ENCODE data around the gene CSF1R. TPM values are rescaled to one million over a fixed set of nuclear protein-coding genes. Genes with fewer than 3 reads are reported as not detected.

CSF1R gene
- total RNA-seq, 1 donor from 2014 or later: not detected

DNA sequence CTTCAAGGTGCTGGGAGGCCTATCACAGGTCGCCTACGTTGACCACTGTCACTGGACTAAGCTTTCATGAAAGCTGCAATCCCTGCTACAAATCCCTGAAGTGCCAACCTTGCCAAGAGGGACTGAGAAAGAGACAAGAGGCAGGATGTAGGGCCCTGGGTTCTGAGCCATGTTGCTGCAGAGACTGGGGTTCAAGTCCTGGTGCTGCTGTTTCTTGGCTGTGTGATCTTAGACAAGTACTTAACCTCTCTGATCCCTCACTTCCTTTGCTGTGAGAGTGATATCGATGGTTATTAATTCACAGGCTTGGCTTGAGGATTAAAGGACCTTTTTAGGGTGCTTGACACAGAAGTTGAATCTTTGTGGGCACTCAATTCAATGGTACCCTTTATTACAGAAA, 15.5 kb downstream of the CSF1R start:
- no peak for DNase-seq (ENCODE audit: low read depth, low spot score)

DNA sequence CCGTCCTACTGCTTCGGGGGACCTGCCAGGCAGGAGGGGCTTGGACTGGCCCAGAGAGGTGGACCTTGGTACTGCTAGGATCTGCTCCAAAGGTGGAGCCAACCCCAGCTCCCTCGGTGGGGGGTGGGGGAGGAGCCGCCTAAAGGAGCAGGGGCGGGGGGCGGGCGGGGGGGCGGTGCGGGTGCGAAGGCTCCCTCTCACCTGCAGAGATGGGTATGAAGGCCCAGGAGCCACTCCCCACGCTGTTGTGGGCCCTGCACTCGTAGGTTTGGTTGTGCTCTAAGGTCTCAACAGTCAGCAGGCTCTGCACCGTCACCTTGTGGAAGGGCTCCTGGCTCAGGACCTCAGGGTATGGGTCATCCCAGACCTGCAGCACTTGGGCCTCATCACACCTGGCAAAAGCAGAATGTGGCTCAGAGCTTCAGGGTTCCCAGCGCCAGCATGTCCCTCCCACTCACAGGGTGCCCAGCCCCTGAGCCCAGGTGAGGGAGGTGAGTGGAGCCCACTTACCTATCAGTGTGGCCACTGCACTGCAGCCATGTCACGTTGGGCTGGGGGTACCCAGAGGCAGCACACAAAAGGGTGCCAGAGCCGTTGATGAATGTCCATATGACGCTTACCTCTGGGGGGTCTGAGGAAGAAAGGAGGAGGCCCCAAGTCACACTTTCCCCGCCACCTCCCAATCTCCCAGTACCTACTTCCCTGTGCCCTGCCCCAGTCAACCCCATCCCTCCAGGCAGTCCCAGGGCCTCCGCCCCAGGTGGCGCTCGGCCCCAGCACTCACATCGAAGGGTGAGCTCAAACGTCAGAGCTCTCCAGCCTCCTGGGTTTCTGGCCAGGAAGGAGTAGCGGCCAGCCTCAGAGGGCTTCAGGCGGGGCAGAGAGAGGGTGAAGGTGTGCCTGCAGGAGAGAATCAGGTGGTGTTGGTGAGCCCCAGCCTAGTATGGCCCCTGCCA, 16.4 kb downstream of the CSF1R start:
- DNase-seq (ENCODE audit: low read depth, low spot score): no peak

DNA sequence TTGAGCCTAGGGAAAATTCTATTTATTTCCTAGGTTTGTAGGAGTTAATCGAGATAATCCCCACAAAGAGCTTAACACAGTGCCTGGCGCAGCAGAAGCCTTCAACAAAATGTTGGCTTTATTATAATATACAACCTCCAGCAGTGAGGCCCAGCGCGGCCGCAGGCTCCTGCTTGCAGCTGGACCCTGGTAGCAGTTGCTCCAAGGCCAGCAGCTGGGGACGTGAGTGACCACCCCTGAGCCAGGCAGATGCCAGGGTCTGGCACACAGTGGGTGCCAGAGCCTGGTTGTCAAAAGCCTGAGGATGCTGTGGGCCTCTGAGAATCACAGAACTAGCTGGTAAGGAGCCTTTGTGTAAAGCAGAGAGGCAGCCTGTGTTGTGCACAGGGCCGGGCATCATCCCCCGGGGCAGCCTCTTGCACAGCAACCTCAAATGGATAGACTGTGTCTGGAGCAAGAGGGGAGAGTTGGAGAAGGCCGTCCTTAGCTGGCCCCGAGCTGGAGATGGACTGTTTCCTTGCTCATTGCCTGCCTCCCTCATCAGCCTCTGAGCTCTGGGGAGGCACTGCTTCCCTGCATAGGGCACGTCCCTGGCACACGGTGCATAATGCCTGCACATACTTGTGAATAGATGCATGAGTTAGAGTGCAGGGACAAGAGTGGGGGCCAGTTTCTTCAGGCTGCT, 17.3 kb downstream of the CSF1R start:
- DNase-seq (ENCODE audit: low read depth, low spot score): no peak

DNA sequence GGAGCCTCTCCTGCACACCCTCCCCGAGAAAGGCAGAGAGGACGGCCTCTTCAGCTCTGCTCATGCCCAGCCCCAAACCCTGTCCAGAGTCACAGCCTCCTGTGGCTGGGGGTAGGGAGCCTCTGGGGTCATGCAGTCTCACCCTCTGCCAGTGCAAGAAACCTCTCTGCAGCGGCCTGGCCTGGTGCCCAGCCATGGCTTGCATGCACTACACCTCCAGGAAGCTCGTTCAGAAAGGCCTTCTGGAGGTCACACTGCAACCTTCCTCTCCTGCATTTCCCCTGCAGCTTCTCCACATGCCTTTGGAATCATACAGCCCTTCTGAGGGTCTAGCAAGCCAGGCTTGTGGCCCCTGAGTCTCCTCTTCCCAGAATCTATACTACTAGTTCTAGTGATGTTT, 17.9 kb downstream of the CSF1R start:
- no peak for DNase-seq (ENCODE audit: low read depth, low spot score)

DNA sequence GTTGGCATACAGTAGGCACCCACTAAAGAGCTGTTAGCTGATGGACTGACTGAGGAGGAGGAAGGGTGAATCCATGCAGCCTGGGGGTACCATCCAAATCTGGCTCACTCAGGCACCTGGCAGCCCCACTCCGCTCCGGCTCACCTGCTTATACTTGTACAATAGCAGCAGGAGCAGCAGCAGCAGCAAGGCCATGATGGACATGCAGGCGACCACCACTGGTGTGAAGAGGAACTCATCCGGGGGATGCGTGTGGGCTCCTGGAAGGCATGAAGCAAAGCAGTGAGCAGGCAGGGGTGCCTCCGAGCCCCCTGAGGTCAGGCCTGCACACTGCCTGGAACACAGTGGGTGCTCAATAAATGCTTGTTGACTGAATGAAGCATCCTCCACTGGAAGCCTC, 18.3 kb downstream of the CSF1R start:
- no peak for DNase-seq (ENCODE audit: low read depth, low spot score)

DNA sequence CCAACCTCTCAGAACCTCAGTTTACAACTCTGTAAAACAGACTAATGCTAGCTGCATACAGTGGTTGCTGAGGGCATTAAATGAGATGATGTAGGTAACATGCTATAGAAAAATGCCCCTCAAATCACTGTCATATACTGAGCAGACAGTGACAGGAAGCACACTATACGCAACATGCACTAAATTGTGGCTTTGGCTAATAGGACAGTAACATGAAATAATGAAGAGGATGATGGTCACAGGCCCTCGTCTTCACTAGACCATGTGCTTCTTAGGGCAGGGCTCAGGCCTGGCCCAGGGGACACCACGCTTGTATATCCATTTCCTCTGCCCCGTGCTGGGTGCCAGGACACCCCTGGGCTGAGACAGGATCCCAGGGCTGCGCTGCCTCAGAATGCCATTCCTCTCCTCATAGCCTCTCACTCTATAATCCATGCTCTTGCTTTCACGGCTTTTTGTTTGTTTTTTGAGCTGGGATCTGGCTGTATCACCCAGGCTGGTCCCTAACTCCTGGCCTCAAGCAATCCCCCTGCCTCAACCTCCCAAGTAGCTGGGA, 18.9 kb downstream of the CSF1R start:
- no peak for DNase-seq (ENCODE audit: low read depth, low spot score)

DNA sequence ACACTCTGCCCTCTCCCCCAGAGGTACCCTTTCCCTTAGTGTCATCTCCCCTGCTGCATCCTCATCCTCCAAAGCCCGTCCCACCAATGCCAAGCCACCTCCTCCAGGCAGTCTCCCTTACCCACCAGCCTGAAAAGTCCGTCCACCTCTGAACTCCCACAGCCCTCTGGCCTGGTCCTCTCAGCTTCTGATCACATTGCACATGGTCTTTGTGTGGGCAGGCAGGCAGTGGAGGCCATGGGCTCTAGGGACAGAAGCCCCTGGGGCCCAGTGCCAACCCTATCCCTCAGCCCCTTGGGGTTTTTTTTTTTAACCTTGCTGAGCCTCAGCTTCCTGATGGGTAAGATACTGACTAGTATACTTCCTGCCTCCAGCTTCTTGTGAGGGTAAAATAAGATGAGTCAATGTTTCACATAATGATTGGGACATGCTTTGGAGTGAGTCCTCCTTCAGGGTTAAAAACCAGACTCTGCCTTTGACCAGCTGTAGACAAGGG, 19.4 kb downstream of the CSF1R start:
- no peak for DNase-seq (ENCODE audit: low read depth, low spot score)

DNA sequence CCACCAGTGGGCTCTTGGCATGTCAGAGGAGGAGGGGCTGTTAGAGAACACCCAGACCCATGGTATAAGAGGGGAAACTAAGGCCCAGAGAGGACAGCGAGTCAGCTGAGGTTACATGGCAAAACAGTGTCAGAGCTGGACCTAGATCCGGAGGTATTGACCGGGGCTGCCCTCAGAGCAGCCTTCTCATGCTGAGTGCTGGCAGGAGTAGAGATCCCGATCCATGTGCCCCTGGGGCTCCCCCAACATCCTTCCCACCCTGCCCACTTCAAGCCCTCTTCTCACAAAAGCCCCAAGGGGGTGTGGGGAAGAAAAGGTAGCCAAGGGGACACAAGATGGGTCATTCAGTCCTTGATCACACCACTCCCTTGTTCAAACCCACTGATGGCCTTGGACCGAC, 19.9 kb downstream of the CSF1R start:
- DNase-seq (ENCODE audit: low read depth, low spot score): no peak

DNA sequence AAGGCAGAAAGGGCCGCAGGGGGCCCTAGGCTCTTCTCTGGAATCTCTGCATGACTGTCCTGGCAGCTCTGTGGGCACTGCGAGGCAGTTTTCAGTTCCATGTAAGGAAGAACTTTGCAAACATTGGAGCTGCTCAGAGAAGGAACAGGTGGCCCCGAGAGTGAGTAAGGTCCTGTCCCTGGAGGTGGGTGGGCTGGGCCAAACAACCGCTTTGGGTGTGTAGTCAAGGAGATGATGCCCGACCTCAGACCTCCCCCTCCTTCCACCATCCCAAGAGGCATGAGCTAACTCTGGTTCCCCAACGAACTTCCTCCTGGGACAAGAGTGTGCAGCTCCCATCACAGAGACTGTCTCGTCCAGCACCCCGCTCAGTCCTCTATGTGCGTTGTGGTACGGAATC, 20.5 kb downstream of the CSF1R start:
- no peak for DNase-seq (ENCODE audit: low read depth, low spot score)

DNA sequence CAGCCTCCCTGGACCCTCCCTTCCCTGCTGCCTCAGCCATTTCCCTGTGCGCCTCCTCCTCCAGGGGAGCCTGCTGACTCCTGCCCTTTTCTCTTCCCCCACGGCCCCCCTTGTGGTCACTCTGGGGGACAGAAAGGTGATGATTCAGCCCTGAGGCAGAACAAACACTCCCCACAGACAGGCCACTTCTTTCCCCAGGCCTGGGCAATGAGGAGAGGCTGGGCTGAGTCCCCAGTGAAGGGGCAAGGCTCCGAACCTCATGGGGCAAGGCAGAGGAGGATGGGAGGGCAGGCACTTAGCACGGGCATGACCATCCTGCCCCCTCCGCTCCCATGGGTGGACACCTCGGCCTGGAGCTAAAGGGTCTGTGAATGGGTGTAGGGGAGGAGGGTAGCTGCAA, 21.0 kb downstream of the CSF1R start:
- DNase-seq (ENCODE audit: low read depth, low spot score): no peak

DNA sequence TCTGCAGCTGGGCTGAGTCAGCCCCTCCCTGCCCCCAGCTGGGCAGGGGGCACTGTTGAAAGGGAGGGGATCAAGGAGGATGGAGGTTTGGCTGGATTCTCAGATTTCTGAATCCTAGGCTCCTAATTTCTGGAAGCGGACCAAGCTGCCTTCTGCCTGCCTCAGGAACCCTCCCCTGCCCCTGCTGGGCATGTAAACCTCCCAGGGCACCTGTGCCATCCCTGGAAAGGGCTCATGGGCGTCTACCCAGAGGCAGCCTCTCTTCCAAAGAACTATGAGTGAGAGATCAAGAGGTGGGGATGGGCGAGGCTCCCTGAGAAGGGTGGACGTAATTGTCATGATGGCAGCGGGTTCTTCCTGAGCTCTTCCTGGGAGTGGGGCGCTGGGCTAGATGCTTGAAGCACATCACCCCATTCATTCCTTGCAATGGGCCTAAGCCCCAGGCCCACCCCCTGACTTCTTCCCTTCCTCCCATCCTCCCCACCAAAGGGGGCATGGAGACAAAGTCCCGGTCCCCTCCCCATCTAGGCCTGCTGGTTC, 21.6 kb downstream of the CSF1R start:
- no peak for DNase-seq (ENCODE audit: low read depth, low spot score)

DNA sequence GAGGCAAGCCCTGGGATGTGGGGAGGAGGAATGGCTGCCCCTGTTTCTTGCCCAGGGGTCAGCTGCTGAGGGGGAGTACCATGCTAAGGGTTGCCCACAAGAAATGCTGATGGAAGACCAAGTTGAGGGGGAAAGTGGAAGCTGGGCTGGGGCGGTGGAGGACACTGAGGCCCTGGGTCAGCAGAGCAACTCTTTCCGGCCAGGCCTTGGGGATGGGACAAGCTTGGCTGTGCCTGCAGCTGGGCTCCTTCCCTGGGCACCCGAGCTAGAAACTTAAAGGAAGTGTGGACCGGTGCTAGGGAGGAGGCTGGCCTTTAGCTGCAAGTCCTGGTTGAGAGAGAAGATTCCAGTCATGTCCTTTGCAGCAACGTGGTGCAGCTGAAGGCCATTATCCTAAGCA, 22.7 kb downstream of the CSF1R start:
- no peak for DNase-seq (ENCODE audit: low read depth, low spot score)

DNA sequence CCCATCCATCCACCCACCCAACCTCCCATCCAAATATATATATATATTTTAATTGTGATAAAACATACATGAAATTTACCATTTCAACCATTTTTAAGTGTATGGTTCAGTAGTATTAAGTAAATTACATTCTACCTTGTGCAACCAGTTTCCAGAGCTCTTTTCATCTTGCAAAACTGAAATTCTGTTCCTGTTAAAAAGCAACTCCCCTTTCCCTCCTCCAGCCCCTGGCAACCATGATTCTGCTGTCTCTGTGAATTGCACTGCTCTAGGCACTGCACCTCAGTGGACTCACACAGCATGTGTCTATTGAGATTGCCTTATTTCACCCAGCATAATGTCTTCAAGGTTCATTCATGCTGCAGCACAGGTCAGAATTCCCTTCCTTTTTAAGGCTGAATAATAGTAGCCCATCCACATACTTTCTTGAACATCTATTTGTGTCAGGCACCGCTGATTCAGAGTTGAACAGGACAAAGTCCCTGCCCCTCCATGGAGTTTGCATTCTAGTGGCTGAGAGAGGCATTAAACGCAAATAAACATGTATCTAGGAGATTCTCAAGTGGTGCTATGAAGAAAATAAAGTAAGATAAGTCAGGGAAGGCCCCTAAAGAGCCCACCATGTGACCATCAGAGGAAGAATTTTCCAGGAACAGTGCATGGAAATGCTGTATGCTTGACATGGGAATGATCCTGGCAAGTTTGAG, 24.0 kb downstream of the CSF1R start:
- DNase-seq (ENCODE audit: low read depth, low spot score): no peak

DNA sequence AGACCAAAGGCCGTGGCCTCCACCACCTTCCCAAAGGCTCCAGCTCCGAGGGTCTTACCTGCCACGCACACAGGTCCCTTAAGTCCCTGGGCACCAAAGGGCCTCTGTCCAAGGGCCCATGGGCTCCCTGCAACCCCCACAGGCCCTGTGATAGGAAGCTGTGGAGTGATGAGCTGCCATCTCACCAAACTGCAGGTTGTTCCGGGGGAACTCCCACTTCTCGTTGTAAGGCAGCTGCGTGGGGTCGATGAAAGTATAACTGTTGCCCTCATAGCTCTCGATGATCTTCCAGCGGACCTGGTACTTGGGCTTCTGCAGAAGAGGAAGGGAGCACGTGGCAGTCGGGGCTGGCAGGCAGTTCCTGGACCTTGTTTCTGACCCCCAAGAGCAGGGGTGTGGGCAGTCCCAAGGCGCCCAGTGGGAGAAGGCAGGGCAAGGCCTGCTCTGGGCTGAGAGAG, 24.8 kb downstream of the CSF1R start:
- DNase-seq (ENCODE audit: low read depth, low spot score): no peak

DNA sequence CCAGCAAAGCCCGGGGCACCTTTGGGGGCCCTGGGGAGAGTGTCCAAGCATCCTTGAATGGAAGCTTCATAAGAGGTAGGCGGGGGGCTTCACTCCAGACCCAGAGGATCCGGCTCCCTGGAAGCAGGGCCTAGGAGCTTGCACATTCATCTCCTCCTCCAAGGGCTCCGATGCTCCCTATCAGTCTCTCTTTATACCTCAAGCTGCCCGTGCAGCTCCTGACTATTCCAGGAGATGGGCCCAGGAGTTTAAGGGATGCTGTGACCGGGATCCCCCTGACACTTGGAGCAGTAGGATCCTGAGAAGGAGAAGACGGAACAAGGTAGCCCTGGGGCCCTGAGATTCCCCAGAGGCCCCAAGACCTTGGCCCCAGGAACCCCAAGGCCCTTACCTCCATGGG, 25.9 kb downstream of the CSF1R start:
- DNase-seq (ENCODE audit: low read depth, low spot score): no peak

DNA sequence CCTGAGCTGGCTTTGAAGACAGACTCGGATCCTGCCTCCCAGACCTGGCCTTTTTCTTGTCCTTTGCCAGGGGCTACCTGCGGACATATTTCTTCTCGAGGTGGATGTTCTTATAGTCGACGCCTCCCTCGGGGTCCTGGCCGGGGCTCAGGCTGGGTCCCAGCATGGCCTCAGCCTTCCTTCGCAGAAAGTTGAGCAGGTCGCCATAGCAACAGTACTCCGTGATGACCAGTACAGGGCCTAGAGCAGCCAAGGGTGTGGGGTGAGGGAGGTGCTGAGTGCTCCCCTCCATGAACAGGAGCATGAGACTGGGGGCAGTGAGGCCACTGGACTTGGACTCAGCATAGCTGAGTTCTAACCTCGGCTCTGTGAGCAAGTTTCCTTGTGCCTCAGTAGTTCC, 26.7 kb downstream of the CSF1R start:
- DNase-seq (ENCODE audit: low read depth, low spot score): no peak

DNA sequence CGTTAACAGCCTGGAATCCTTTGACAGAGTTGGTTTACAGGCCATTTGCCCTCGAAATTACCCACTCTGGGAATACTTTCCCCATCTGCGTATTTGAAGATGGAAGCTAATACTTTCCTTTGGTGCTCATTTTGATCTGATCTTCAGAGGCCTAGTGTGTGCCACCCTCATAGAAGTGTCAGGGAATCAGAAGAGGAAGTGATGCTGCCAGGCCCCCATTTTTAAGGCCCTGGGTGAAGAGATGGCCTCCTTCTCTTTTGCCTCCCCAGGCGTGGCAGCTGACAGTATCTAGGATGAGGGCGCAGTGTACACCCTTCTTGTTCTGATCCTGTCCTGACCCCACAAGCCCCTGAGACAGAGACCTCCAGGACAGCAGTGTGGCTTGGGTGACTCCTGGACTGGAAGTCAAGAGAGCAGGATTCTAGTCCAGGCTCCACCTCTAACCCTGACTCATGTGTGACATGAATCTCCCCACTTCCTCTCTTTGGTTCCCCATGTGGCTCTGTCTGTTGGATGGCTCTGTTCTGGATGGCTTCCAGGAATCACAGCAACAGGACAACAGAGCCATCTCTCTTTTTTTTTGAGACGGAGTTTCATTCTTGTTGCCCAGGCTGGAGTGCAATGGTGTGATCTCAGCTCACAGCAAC, 27.8 kb downstream of the CSF1R start:
- no peak for DNase-seq (ENCODE audit: low read depth, low spot score)

DNA sequence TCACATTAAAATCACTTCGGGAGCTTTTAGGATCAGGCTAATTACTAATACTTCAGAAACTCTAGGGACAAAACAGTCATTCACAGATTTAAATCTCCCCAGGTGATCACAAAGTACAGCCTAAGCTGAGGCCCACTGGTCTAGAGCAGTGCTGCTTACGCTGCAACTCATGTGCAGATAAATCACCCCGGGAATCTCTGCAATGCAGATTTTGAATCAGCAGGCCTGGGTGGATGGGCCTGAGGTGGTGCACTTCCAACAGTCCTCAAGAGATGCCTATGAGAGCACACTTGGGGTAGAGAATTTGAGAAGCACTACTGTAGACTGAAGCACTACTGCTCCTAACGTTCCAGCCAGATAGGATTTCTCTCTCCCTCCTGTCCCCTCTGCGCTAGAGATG, 28.4 kb downstream of the CSF1R start:
- DNase-seq (ENCODE audit: low read depth, low spot score): no peak

DNA sequence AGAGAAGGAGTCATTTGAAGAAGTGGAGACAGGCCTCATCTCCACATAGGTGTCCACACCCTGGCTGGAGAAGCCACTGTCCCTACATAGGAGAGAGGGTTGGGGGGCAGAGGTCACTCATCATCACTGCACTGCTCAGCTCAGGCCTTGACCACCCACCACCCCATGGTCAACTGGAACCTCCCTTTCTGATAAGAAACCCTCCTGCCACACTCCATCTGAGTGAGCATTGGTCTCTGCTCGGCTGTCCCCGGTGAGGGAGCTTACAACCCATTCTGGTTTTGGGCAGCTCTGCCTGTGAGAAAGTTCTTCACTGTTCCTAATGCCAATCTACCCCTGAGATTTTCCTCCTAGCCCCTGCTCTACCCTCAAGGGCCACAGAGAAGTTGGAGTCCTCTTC, 28.8 kb downstream of the CSF1R start:
- DNase-seq (ENCODE audit: low read depth, low spot score): no peak

DNA sequence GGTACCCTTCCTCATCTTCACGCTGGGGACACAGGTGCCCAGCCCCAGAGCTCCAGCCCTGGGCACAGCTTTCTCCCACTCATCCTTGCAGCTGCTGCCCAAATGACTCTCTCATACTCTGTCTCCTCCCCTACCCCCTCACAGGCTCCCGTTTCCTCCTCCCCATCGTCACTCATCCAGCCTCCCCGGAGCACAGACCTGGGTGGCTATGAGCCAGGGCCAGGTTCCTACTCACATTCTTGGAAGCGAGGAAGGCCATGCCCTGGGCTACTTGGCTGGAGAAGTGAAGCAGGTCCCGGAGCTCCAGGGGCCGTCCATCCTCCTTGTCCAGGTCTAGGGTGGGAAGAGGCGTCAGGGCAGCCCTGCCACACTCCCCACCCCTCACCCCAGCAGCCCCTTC, 29.3 kb downstream of the CSF1R start:
- DNase-seq (ENCODE audit: low read depth, low spot score): no peak

DNA sequence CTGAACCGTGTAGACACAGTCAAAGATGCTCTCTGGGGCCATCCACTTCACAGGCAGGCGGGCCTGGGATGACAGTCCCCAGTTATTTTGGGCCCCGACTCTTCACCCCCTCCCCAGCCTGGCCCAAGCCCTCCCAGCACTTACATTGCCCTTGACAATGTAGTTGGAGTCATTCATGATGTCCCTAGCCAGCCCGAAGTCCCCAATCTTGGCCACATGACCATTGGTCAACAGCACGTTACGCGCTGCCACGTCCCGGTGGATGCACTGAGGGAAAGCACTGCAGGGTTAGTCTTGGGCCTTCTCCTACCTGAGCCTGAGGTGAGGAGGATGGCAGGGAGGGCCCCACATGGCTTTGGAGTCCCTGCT, 30.3 kb downstream of the CSF1R start:
- DNase-seq (ENCODE audit: low read depth, low spot score): no peak
